ENCODE results near the gene OR2K2. TPM values are rescaled to one million over a fixed set of nuclear protein-coding genes. Genes with fewer than 3 reads are reported as not detected.

Gene OR2K2
- total RNA-seq, 1 experiment from 2014 or later: not detected

GRCh38 chr9:111298731-111299598 is 31.1 kb downstream of the OR2K2 start:
- H3K27me3 ChIP-seq (ENCODE audit: insufficient read depth, low read depth): no peaks in the 10 kb centered on the region
- no peaks in the 10 kb centered on the region for H3K79me2 ChIP-seq (ENCODE audit: low read depth)
- CTCF ChIA-PET: interaction anchor here (0.6 kb wide), 1 partner anchor 372 kb away, joined by 3 read pairs; no protein-coding TSS in a partner anchor
- BruUV-seq (replicated peaks): no TSS peak
- peak overlapping the region; percentile 38 for H3K4me2 ChIP-seq
- peak overlapping the region; percentile 53 for H2AFZ ChIP-seq
- H3K27ac ChIP-seq: no peak overlapping the region
- H4K20me1 ChIP-seq (ENCODE audit: insufficient read depth): no peaks in the 10 kb centered on the region
- no peaks in the 10 kb centered on the region for H3K9me2 ChIP-seq (ENCODE audit: insufficient read depth)
- no peaks in the 10 kb centered on the region for H3K36me3 ChIP-seq (ENCODE audit: low read depth)
- H3K9me3 ChIP-seq (ENCODE audit: insufficient read depth, low read depth): peaks cover 4% of the 10 kb centered on the region; the same call in 1 of the 2 replicates
- DNase-seq: peak; percentile 8 to 62
- no peaks in the 10 kb centered on the region; the same call in 1 of the 2 replicates for H3F3A ChIP-seq (ENCODE audit: insufficient read depth, low read depth)
- H3K4me3 ChIP-seq: no peak overlapping the region
- peaks cover 8% of the 10 kb centered on the region for H3K4me1 ChIP-seq (replicated peaks; ENCODE audit: insufficient read depth)
- intact Hi-C loops (cut with micrococcal nuclease; ENCODE audit: unreplicated experiment): loop anchor here (1.0 to 10.0 kb wide), 7 partner anchors 262 to 1117 kb away; no protein-coding TSS in a partner anchor
- TF ChIP-seq EZH2 (IDR thresholded peaks at IDR 0.05; ENCODE audit: low read depth): no peak
- TF ChIP-seq CTCF (conservative IDR thresholded peaks at IDR 0.05): peak; percentile 93
- POLR2A ChIA-PET (ENCODE audit: unreplicated experiment): interaction anchor here (0.7 kb wide), 1 partner anchor 79 kb away, joined by 14 read pairs; no protein-coding TSS in a partner anchor

GRCh38 chr9:111298111-111298510 is 31.9 kb downstream of the OR2K2 start:
- Histone ChIP-seq H2AFZ (no peak overlapping the region), H3K27me3 (ENCODE audit: insufficient read depth, low read depth) (no peaks in the 10 kb centered on the region), H3K27ac (no peak overlapping the region), H3F3A (ENCODE audit: insufficient read depth, low read depth) (no peaks in the 10 kb centered on the region; the same call in 1 of the 2 replicates), H4K20me1 (ENCODE audit: insufficient read depth) (no peaks in the 10 kb centered on the region), H3K9me2 (ENCODE audit: insufficient read depth) (no peaks in the 10 kb centered on the region), H3K4me3 (no peak overlapping the region), H3K79me2 (ENCODE audit: low read depth) (no peaks in the 10 kb centered on the region), H3K36me3 (ENCODE audit: low read depth) (no peaks in the 10 kb centered on the region), H3K4me2 (no peak overlapping the region), H3K4me1 (replicated peaks; ENCODE audit: insufficient read depth) (peaks cover 8% of the 10 kb centered on the region), H3K9me3 (ENCODE audit: insufficient read depth, low read depth) (peaks cover 4% of the 10 kb centered on the region; the same call in 1 of the 2 replicates)
- TF ChIP-seq EZH2 (IDR thresholded peaks at IDR 0.05; ENCODE audit: low read depth) (no peak), CTCF (conservative IDR thresholded peaks at IDR 0.05) (no peak)
- no TSS peak for BruUV-seq (replicated peaks)
- ChIA-PET POLR2A (ENCODE audit: unreplicated experiment) (no interaction called here), CTCF (no interaction called here)
- intact Hi-C loops (cut with micrococcal nuclease; ENCODE audit: unreplicated experiment): loop anchor here (2.0 to 10.0 kb wide), 5 partner anchors 261 to 1116 kb away; no protein-coding TSS in a partner anchor
- DNase-seq: no peak

- no TSS peak for BruUV-seq (replicated peaks)
- Histone ChIP-seq H3K27ac (no peak overlapping the region), H3K27me3 (ENCODE audit: insufficient read depth, low read depth) (no peaks in the 10 kb centered on the region), H2AFZ (no peak overlapping the region), H3K9me2 (ENCODE audit: insufficient read depth) (no peaks in the 10 kb centered on the region), H3K4me3 (no peak overlapping the region), H4K20me1 (ENCODE audit: insufficient read depth) (no peaks in the 10 kb centered on the region), H3K4me2 (no peak overlapping the region), H3K9me3 (ENCODE audit: insufficient read depth, low read depth) (peaks cover 4% of the 10 kb centered on the region; the same call in 1 of the 2 replicates), H3K4me1 (replicated peaks; ENCODE audit: insufficient read depth) (peaks cover 8% of the 10 kb centered on the region), H3K36me3 (ENCODE audit: low read depth) (no peaks in the 10 kb centered on the region), H3K79me2 (ENCODE audit: low read depth) (no peaks in the 10 kb centered on the region), H3F3A (ENCODE audit: insufficient read depth, low read depth) (no peaks in the 10 kb centered on the region; the same call in 1 of the 2 replicates)
- CTCF ChIA-PET: interaction anchor here (0.5 kb wide), 1 partner anchor 180 kb away, joined by 6 read pairs; no protein-coding TSS in a partner anchor
- DNase-seq: no peak
- intact Hi-C loops (cut with micrococcal nuclease; ENCODE audit: unreplicated experiment): loop anchor here (5.0 to 10.0 kb wide), 3 partner anchors 322 to 1115 kb away; no protein-coding TSS in a partner anchor
- POLR2A ChIA-PET (ENCODE audit: unreplicated experiment): no interaction called here
- TF ChIP-seq CTCF (conservative IDR thresholded peaks at IDR 0.05) (no peak), EZH2 (IDR thresholded peaks at IDR 0.05; ENCODE audit: low read depth) (no peak)
Observed at GRCh38 chr9:111297066-111297824, 32.8 kb downstream of the OR2K2 start.

All from PC-9 (cell line).